NCI-H510A (cell line): Measurements from ENCODE around the gene UCK1.

Experiments
- DNase-seq: peaks from one replicate; lab custom pipeline; 2025; lab: John Stamatoyannopoulos, UW

Gene UCK1

GRCh38 chr9:131476777-131477345, 54.2 kb downstream of the UCK1 start:
- no peak for DNase-seq

- DNase-seq, result no peak
These were observed 54.9 kb downstream of the UCK1 start for GRCh38 chr9:131475956-131476776.

GRCh38 chr9:131475111-131475955, 55.7 kb downstream of the UCK1 start:
- DNase-seq, result no peak

DNA sequence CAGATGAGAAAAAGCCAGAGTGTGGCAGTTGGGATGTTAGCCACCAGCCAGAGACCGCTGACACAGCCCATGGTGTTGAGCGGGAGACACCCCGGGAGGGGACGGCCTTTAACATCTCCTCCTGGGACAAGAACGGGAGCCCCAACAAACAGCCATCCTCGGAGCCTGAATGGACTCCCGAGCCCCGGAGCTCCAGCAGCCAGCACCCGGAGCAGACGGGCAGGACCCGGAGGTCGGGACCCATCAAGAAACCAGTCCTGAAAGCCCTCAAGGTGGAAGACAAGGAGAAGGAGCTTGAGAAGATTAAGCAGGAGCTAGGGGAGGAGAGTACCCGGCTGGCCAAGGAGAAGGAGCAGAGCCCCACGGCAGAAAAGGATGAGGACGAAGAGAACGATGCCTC, 56.4 kb downstream of the UCK1 start:
- DNase-seq, result no peak

DNA sequence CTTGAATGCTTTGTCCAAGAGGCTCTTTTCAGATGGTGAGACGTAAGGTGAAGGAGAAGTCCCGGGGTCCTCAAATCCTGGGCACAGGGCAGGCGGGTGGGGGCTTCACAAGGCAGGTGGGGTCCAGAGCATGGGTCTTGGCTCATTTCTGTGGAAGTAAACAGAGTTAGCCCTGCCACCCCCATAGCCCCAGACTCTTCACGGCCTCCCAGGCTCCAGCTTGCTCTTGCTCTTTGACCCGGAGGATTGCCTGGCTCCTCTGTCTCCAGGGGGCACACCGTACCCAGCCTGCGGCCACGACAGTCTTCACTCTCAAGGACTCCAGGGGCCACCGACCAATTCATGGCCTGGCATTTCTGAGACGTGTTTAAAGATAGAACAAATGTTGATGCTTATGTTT, 57.2 kb downstream of the UCK1 start:
- no peak for DNase-seq
